Prostate gland (tissue), 2 donors: ENCODE results near the gene MORC1. TPM values are rescaled to one million over a fixed set of nuclear protein-coding genes. Genes with fewer than 3 reads are reported as not detected.

Source experiments
- DNase-seq: peaks from one replicate; pipeline ENCODE4 v3.0.0-alpha.2; 2019; ENCODE audit warnings: low spot score
- H3K27ac ChIP-seq, 2 donors: fragments of 200-600 bp; sonication (generic); 2 replicates each; pipeline ENCODE4 v1.5.1; 2017 to 2019
- H3K27me3 ChIP-seq: fragments of 200-600 bp; sonication (generic); replicated peaks from 2 replicates; pipeline ENCODE4 v1.5.1; 2019; ENCODE audit not compliant: insufficient read depth
- H3K36me3 ChIP-seq, 2 donors: fragments of 200-600 bp; sonication (generic); 1 replicate in 1 of 2; 2 replicates in 1 of 2; pipeline versions ENCODE4 v1.5.1 to v1.8.1; 2017 to 2019
- H3K4me1 ChIP-seq: fragments of 200-600 bp; sonication (generic); replicated peaks from 2 replicates; pipeline ENCODE4 v1.5.1; 2019
- H3K4me3 ChIP-seq, 2 donors: fragments of 200-600 bp; sonication (generic); 2 replicates each; pipeline ENCODE4 v1.5.1; 2017 to 2019
- H3K9me3 ChIP-seq: fragments of 200-600 bp; sonication (generic); 2 replicates; pipeline ENCODE4 v1.5.1; 2017
- POLR2A ChIP-seq: fragments of 450-650 bp; IDR thresholded peaks from one replicate; pipeline ENCODE4 v1.6.1; 2016; ENCODE audit warnings: antibody characterized with exemption, mild to moderate bottlenecking
- POLR2AphosphoS5 ChIP-seq: sonication (generic); formaldehyde crosslinking; IDR thresholded peaks from one replicate; pipeline ENCODE4 v1.6.1; 2017; ENCODE audit warnings: antibody characterized with exemption
- WGBS: methylation state at CpG from one replicate; pipeline ENCODE4 v1.1.5; 2018; 5-methylcytosine and 5-hydroxymethylcytosine counted together
- intact Hi-C: fragments of 100-400 bp; cut with DNase I; formaldehyde crosslinking; loops from one replicate; pipeline ENCODE4 v1.14.2; 2022
- total RNA-seq, 2 donors: library from RNA; depleted of rRNA; stranded (reverse); fragments of >200 nt; gene quantifications; one replicate each; pipeline ENCODE4 v1.1.0, GENCODE V29; 2016
- TF ChIP-seq, protein P1 (sequence below), 4 experiments: fragments of 200-600 bp in 2 of 4; fragments of 450-650 bp in 2 of 4; sonication (generic) in 2 of 4; IDR thresholded peaks; 1 replicate in 3 of 4; 2 replicates in 1 of 4; pipeline ENCODE4 v1.5.1; 2016 to 2019; ENCODE audit warnings: antibody characterized with exemption in 4 of 4, mild to moderate bottlenecking in 2 of 4, moderate library complexity in 2 of 4

The MORC1 gene
- total RNA-seq, 2 donors from 2014 or later = 6.6 TPM; not detected in 1

DNA sequence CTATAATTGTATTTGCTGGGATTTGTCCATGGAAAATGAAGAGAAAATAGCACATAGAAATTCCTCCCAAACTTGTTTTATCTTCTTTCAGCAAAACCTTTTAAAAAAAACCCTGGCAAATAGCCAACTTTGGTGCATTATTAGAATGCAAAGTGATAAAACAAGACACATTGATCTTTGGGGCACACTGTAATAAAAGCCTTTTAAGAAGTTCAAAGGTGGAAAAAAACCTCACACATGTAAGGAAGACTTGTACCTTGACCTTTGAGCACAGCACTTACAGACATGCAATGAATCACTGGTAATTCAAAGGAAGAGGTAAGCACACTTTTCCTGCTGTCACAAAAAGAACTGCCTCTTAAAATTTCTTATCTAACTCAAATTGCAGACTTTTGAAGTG is 8.0 kb upstream of the MORC1 start:
- TF ChIP-seq, protein P1, sequence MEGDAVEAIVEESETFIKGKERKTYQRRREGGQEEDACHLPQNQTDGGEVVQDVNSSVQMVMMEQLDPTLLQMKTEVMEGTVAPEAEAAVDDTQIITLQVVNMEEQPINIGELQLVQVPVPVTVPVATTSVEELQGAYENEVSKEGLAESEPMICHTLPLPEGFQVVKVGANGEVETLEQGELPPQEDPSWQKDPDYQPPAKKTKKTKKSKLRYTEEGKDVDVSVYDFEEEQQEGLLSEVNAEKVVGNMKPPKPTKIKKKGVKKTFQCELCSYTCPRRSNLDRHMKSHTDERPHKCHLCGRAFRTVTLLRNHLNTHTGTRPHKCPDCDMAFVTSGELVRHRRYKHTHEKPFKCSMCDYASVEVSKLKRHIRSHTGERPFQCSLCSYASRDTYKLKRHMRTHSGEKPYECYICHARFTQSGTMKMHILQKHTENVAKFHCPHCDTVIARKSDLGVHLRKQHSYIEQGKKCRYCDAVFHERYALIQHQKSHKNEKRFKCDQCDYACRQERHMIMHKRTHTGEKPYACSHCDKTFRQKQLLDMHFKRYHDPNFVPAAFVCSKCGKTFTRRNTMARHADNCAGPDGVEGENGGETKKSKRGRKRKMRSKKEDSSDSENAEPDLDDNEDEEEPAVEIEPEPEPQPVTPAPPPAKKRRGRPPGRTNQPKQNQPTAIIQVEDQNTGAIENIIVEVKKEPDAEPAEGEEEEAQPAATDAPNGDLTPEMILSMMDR (IDR thresholded peaks at IDR 0.05) = no peak
- TF ChIP-seq POLR2A (no peak), POLR2AphosphoS5 (no peak)
- no peaks in the 10 kb centered on the region for H3K36me3 ChIP-seq
- H3K27ac ChIP-seq = no peak overlapping the region
- DNase-seq = no peak
- intact Hi-C loops = no loop called here
- H3K4me1 ChIP-seq = no peaks in the 10 kb centered on the region
- H3K4me3 ChIP-seq = no peak overlapping the region
- H3K9me3 ChIP-seq = no peaks in the 10 kb centered on the region
- no peaks in the 10 kb centered on the region for H3K27me3 ChIP-seq

DNA sequence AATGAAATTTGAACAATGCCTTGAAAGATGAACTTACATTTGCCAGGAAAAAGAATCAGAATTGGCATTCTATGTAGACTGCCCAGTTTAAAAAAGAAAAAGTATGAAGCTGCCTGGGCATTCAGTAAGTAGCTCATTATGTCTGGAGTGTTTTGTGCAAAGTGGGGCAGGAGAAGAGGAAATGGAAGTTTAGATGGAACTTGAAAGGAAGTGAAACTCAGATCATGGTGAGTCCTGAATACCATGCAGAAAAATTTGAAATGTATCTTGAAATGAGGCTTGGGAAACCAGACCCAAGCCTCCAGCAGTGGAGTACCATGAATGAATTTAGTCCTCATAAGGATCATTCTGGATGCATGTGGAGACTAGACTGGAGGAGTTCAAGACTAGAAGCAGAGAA is 4.8 kb upstream of the MORC1 start:
- Histone ChIP-seq H3K27me3 (no peaks in the 10 kb centered on the region), H3K36me3 (no peaks in the 10 kb centered on the region), H3K4me3 (no peak overlapping the region), H3K9me3 (no peaks in the 10 kb centered on the region), H3K4me1 (no peaks in the 10 kb centered on the region), H3K27ac (no peak overlapping the region)
- intact Hi-C loops = no loop called here
- TF ChIP-seq, protein P1 (IDR thresholded peaks at IDR 0.05) = no peak
- no peak for DNase-seq

DNA sequence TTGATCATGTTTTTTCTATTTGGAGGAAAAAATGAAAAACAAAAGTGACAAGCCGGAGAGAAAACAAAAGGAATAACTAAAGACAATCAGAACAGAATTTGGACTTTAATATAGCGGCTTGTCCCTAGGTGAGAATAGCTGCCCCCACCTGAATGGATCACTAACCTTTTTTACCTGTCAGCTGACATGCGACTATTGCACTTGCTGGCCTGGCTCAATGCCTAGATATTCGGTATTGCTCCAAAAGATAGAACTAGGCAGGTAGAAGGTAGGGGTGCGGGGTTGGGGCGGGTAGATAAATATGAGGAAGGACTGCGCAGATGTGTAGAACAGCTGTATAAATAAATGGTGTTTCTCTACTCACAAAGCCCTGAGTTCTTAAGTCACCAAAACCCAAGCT is 650 bp upstream of the MORC1 start:
- H3K27me3 ChIP-seq = no peaks in the 10 kb centered on the region
- H3K9me3 ChIP-seq = no peaks in the 10 kb centered on the region
- no peak for TF ChIP-seq POLR2A
- TF ChIP-seq, protein P1 (IDR thresholded peaks at IDR 0.05) = no peak
- no peak for TF ChIP-seq POLR2AphosphoS5
- no peak overlapping the region for H3K4me3 ChIP-seq
- no peaks in the 10 kb centered on the region for H3K4me1 ChIP-seq
- no peaks in the 10 kb centered on the region for H3K36me3 ChIP-seq
- DNase-seq = no peak
- H3K27ac ChIP-seq = no peak overlapping the region
- WGBS = 81% methylated on average over 7 of the region's 7 CpGs
- intact Hi-C loops = no loop called here

DNA sequence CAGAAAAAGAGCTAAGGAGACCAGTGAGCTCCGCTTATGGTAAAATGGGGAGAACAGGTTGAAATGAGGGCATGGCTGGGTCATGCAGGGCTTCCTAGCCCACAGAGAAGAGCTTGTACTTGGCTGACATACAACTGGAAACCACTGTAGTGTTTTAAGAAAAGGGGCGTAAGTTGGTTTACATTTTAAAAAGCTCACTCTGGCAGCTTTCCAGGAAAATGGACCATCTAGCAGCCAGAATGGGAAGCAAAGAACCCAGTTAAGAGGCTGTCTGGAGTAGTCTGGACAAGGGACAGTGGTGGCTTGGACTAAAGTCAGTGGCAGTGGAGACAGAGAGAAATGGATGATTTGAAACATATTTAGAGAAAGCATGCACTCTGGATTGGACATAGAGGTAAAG is 1.9 kb downstream of the MORC1 start:
- Histone ChIP-seq H3K9me3 (no peaks in the 10 kb centered on the region), H3K4me1 (no peaks in the 10 kb centered on the region), H3K36me3 (no peaks in the 10 kb centered on the region), H3K27me3 (no peaks in the 10 kb centered on the region), H3K27ac (no peak overlapping the region), H3K4me3 (no peak overlapping the region)
- no peak for DNase-seq
- 53% methylated on average over 2 of the region's 2 CpGs for WGBS
- intact Hi-C loops = no loop called here
- TF ChIP-seq, protein P1 (IDR thresholded peaks at IDR 0.05) = no peak
- TF ChIP-seq POLR2A (no peak), POLR2AphosphoS5 (no peak)

DNA sequence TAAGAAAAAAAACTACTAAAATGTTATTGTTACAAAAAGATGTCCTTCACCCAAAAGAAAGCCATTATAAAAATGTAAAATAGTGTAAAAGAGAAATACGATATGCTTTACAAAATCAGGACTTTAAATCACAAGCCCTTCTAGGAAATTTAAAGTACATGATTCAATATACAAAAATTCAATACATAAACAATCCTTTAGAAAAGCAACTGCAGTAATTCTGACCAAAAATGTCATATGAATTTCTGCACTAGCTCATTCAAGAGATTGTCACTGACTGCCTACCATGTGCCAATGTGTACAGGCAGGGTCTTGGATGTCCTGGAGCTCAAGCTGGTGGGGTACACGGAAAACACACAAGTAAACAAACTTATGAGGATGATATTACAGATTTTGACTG is 2.5 kb downstream of the MORC1 start:
- intact Hi-C loops = no loop called here
- no peaks in the 10 kb centered on the region for H3K36me3 ChIP-seq
- H3K4me1 ChIP-seq = no peaks in the 10 kb centered on the region
- no peak overlapping the region for H3K27ac ChIP-seq
- H3K4me3 ChIP-seq = no peak overlapping the region
- H3K27me3 ChIP-seq = no peaks in the 10 kb centered on the region
- TF ChIP-seq, protein P1 (IDR thresholded peaks at IDR 0.05) = no peak
- TF ChIP-seq POLR2A (no peak), POLR2AphosphoS5 (no peak)
- no peaks in the 10 kb centered on the region for H3K9me3 ChIP-seq
- WGBS = 64% methylated on average over 2 of the region's 2 CpGs
- no peak for DNase-seq
